HG03558 (cell line): ENCODE results near the gene SLC2A5.
"Not testable (repeated sequence)": the region's sequence is repeated elsewhere in the genome, so short reads cannot be mapped to it uniquely, and the experiment has no call there.

Experiments
- ATAC-seq: cut with Tn5 transposase; IDR thresholded peaks from one replicate; pipeline ENCODE4 v1.9.1; 2021; ENCODE audit warnings: moderate number of reproducible peaks; ENCODE audit not compliant: unreplicated experiment; ENCODE audit errors: extremely low read depth

The SLC2A5 gene

GRCh38 chr1:9039761-9040658 is 29.4 kb downstream of the SLC2A5 start:
- ATAC-seq, result no peak

DNA sequence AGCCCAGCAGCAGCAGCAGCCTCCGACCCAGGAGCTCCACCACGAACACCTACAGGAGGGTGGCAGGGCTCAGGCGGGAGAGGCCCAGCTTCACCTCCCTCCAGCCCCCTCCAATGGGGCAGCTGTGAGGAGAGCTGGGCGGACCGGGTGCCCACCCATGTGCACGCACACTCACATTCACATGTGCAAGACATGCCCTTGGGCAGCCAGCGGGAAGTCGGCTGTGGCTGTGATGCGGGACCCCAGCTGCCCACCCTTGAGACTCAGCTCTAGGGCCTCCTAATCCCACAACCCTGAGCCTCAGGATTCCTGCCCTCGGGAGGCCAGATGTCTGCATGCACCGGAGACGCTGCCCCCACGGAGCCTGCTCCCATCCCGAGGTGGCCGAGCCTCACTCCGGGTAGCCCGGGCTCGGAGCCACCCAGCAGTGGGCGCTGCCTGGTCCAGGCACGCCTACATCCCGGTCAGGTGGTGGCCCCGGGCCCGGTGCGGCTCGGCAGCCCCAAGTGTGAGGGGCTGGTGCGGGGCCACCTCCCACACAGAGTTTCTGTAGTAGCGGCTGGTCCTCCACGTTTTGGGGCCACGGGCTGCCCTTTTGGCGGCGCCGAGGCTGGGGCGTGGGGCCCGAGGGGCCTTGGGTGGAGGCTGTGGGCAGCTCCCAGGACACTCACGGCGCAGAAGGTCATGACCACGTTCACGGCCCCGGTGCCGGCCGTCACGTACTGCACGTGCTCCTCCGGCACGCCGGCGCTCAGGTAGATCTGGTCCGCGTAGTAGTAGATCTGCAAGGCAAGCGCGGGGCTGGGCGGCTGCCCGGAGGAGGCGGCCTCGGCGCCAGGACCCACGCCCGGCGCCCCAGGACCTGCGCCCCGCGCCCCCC is 30.3 kb downstream of the SLC2A5 start:
- no peak for ATAC-seq

GRCh38 chr1:9038338-9038650 is 31.1 kb downstream of the SLC2A5 start:
- no peak for ATAC-seq

- ATAC-seq, result no peak
Measured at GRCh38 chr1:9037476-9038337, 31.7 kb downstream of the SLC2A5 start.

- ATAC-seq, result no peak
Measured at GRCh38 chr1:9035226-9035625, 34.2 kb downstream of the SLC2A5 start.

GRCh38 chr1:9033363-9033762 is 36.1 kb downstream of the SLC2A5 start:
- ATAC-seq, result no peak

DNA sequence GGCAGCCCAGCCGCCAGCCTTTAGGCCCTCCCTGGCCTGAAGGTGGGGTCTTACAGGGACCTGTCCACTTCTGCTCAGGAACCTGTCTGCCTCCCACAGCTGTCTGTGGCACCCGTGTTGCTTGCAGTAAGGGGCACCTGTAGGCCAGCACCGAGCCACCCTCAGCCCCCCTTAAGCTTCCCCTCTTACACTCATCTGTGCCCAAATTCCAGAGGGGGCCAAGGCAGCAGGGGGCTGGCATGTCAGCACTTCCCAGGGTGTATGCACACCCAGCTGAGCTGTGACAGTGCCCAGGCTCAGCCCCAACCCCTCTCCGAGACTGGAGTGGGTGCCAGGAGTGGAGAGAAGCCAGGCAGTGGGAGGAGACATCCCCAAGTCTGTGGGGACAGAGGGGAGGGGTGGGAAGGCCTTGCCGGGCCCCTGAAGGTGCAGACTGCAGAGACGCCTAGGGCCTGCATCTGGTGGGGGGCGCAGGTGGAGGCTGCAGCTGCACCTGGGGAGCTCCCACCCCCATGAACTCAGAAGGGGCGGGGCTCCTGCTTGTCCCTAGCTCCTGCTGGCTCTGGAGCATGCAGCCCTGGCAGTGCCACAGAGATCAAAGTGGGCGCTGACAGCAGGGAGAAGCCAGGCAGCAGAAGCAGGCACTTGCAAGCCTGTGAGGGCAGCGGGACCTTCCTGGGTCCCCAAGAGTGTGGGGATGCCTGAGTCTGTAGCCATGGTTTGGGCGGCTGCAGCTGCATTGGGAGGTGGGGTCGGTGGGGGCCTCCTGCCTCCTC is 37.8 kb downstream of the SLC2A5 start:
- no peak for ATAC-seq

DNA sequence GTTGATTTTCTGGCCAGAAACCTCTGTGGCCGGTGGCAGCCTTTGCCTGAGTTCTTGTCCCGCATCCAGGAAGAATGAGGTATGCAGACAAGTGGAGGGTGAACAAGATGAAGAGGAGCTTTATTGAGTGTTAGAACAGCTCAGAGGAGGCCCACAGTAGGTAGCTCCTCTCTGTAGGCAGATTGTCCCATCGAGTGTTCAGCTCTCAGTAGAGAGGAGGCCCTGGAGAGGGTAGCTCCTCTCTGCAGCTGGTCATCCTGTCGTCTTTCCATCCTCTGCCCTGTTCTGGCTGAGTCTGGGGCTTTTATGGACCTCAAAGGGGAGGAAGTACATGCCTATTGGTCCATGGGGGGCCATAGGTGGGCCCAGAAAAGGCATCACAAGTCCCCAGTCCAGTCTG is 38.4 kb downstream of the SLC2A5 start:
- not testable (repeated sequence) for ATAC-seq

GRCh38 chr1:9028921-9029705 is 40.3 kb downstream of the SLC2A5 start:
- no peak for ATAC-seq

GRCh38 chr1:9027307-9027706 is 42.1 kb downstream of the SLC2A5 start:
- ATAC-seq, result no peak

GRCh38 chr1:9025449-9025848 is 44.0 kb downstream of the SLC2A5 start:
- no peak for ATAC-seq

GRCh38 chr1:9024837-9025236 is 44.6 kb downstream of the SLC2A5 start:
- no peak for ATAC-seq

DNA sequence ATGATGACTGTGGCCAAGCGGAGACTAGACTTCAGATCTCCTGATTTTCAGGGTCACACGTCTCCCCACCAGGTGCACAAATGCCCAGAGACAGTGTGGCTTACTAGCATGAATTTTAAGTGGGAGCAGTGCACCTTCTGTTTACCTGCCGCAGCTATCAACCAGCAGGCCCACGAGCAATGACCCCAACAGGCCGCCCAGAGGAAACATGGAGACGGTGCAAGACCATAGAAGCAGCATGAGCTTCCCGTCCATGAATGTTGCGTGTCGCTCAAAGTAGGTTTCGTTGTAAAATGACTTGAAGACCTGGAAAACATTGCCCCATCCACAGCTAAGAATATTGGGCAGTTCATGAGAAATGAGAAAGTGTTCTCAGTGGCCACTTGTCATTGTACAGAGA is 46.7 kb downstream of the SLC2A5 start:
- ATAC-seq, result no peak

GRCh38 chr1:9022026-9022738 is 47.3 kb downstream of the SLC2A5 start:
- not testable (repeated sequence) for ATAC-seq

DNA sequence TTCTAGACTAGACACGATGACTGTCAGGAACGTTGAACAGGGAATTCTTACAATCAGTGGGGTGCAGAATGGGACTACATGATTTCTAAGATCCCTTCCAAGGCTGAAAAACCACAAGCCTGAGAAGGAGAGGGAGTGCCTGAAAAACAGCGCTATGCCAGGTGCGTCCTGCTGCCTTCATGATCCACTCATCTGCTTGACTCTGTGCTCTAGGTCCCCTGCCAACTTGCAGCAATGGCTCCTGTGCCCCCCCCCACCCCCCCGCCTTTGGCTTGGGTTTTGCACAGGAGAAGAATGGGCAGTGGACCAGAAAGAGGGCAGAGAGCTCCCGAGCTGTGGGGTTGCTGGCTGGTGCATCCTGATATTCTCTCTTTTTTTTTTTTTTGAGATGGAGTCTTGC is 49.1 kb downstream of the SLC2A5 start:
- ATAC-seq, result no peak

- ATAC-seq, result no peak
Measured at GRCh38 chr1:9019896-9020295, 49.5 kb downstream of the SLC2A5 start.

DNA sequence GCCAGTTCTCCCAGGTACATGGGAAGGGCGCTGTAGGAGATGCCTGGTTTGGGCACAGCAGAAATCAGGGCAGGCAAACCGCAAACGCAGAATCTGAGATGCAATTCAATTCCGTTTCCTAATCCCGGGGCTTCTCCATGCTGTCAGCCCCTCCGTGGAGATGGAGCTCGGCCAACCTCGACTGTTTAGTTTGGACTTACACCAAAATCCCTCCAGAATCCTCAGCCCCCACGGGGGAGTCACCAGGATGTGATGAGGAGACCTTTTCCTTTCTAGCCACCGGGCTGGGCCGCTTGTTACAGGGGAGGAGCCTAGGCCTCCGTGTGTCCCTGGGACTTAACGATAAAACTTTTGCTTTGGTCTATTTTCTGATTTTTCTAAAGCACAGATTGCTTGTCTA is 51.1 kb downstream of the SLC2A5 start:
- ATAC-seq, result no peak

- ATAC-seq, result no peak
Measured at GRCh38 chr1:9016455-9016854, 53.0 kb downstream of the SLC2A5 start.
